Fibroblast of lung (primary cell): Measurements from ENCODE around the gene CDC25B. TPM values are rescaled to one million over a fixed set of nuclear protein-coding genes. Genes with fewer than 3 reads are reported as not detected.

Experiments used
- DNase-seq, 2 donors: peaks; one replicate each; pipeline versions ENCODE4 v3.0.0 to v3.0.0-alpha.2; 2010; ENCODE audit warnings: low read depth in 2 of 2
- H2AFZ ChIP-seq: 2 replicates; pipeline ENCODE4 v1.5.1; 2012; ENCODE audit warnings: low read length, control low read depth, inconsistent platforms
- H3K27ac ChIP-seq: 2 replicates; pipeline ENCODE4 v1.5.1; 2011; ENCODE audit warnings: low read length, control low read depth; ENCODE audit not compliant: insufficient read depth
- H3K27me3 ChIP-seq: 2 replicates; pipeline ENCODE4 v1.5.1; 2011; ENCODE audit warnings: mild to moderate bottlenecking, low read length; ENCODE audit not compliant: control insufficient read depth, insufficient read depth
- H3K36me3 ChIP-seq: 2 replicates; pipeline ENCODE4 v1.5.1; 2011; ENCODE audit warnings: low read length; ENCODE audit not compliant: control insufficient read depth, insufficient read depth
- H3K4me1 ChIP-seq: 2 replicates; pipeline ENCODE4 v1.5.1; 2011; ENCODE audit warnings: low read length; ENCODE audit not compliant: control insufficient read depth, insufficient read depth; ENCODE audit errors: extremely low read depth
- H3K4me2 ChIP-seq: 2 replicates; pipeline ENCODE4 v1.5.1; 2011; ENCODE audit warnings: low read length, control low read depth; ENCODE audit not compliant: insufficient read depth; ENCODE audit errors: extremely low read depth
- H3K4me3 ChIP-seq, 4 experiments: fragments of 200-600 bp in 1 of 4; sonication (generic) in 1 of 4; replicated peaks in 1 of 4; 2 replicates each; pipeline ENCODE4 v1.5.1; 2011 to 2016; ENCODE audit warnings: low read length in 4 of 4, low read depth in 3 of 4, mild to moderate bottlenecking in 3 of 4, control low read depth in 2 of 4, inconsistent platforms in 1 of 4, mixed read lengths in 1 of 4; ENCODE audit not compliant: insufficient read depth in 1 of 4; ENCODE audit errors: control extremely low read depth in 1 of 4
- H3K79me2 ChIP-seq: 2 replicates; pipeline ENCODE4 v1.5.1; 2012; ENCODE audit warnings: mild to moderate bottlenecking, low read length, inconsistent platforms; ENCODE audit not compliant: control insufficient read depth, insufficient read depth
- H3K9ac ChIP-seq: 2 replicates; pipeline ENCODE4 v1.5.1; 2011; ENCODE audit warnings: mild to moderate bottlenecking, low read length, control low read depth; ENCODE audit not compliant: insufficient read depth
- H3K9me3 ChIP-seq: 2 replicates; pipeline ENCODE4 v1.5.1; 2012; ENCODE audit warnings: low read depth, low read length; ENCODE audit not compliant: control insufficient read depth, insufficient read depth
- H4K20me1 ChIP-seq: 2 replicates; pipeline ENCODE4 v1.5.1; 2011; ENCODE audit warnings: low read length; ENCODE audit not compliant: control insufficient read depth, insufficient read depth; ENCODE audit errors: extremely low read depth
- CTCF ChIP-seq, 2 donors: IDR thresholded peaks in 1 of 2; conservative IDR thresholded peaks in 1 of 2; 1 replicate in 1 of 2; 2 replicates in 1 of 2; pipeline ENCODE4 v1.5.1; 2011 to 2012; ENCODE audit warnings: low read length in 2 of 2, control low read depth in 1 of 2, inconsistent platforms in 1 of 2, low read depth in 1 of 2, mild to moderate bottlenecking in 1 of 2
- EZH2 ChIP-seq: IDR thresholded peaks from 2 replicates; pipeline ENCODE4 v1.5.1; 2012; ENCODE audit warnings: low read length, control low read depth, mild to moderate bottlenecking; ENCODE audit errors: missing control alignments
- polyA plus RNA-seq, 2 donors: library from polyadenylated mRNA; depleted of rRNA in 1 of 2; stranded (reverse) in 1 of 2; unstranded in 1 of 2; fragments of >200 nt; gene quantifications; 2 replicates each; pipeline ENCODE4 v1.2.1, GENCODE V29; 2011 to 2012; ENCODE audit warnings: missing spikeins in 1 of 2
- total RNA-seq: library from RNA; depleted of rRNA; stranded (reverse); fragments of >200 nt; gene quantifications from 2 replicates; pipeline ENCODE4 v1.2.1, GENCODE V29; 2014

The CDC25B gene
- total and polyA plus RNA-seq, 2 donors (not counting 1 experiment from before 2014, with no cell fraction given), result 38.2 to 62.1 TPM

- peaks cover 2% of the 10 kb centered on the region for H4K20me1 ChIP-seq
- peak within 1 kb of the TSS; percentile 99 for H3K4me2 ChIP-seq
- H3K4me1 ChIP-seq, result peaks cover 23% of the 10 kb centered on the region
- H2AFZ ChIP-seq, result peak within 1 kb of the TSS; percentile 52
- H3K9ac ChIP-seq, result peak within 1 kb of the TSS; percentile 10
- H3K9me3 ChIP-seq, result no peaks in the 10 kb centered on the region
- no peak within 1 kb of the TSS for H3K27ac ChIP-seq
- H3K36me3 ChIP-seq, result peaks cover 5% of the 10 kb centered on the region
- peaks cover 34% of the 10 kb centered on the region for H3K79me2 ChIP-seq
- no peaks in the 10 kb centered on the region for H3K27me3 ChIP-seq
- peak within 1 kb of the TSS; percentile 35 to 51 (median 44) for H3K4me3 ChIP-seq
- TF ChIP-seq CTCF (conservative IDR thresholded peaks at IDR 0.05 in 1 of 2, IDR thresholded peaks at IDR 0.05 in 1 of 2; ENCODE audit: low read depth in 1 of 2, low read length in 2 of 2) (peak; percentile 36 to 50), EZH2 (no peak)
- DNase-seq, result peak; percentile 87 to 92
Observed at GRCh38 chr20:3781153-3781910, 14.8 kb upstream of the CDC25B start, which contains the start of gene SPEF1. SPEF1 (minus strand) TSS chr20:3781448; CDS start chr20:3781287, 161 bp downstream.

- H3K9me3 ChIP-seq, result no peaks in the 10 kb centered on the region
- H3K4me2 ChIP-seq, result no peak overlapping the region
Observed at GRCh38 chr20:3782597-3782996, 13.5 kb upstream of the CDC25B start.

More at GRCh38 chr20:3782597-3782996, 13.5 kb upstream of the CDC25B start:
- no peak for DNase-seq
- H3K27me3 ChIP-seq, result no peaks in the 10 kb centered on the region
- TF ChIP-seq CTCF (conservative IDR thresholded peaks at IDR 0.05 in 1 of 2, IDR thresholded peaks at IDR 0.05 in 1 of 2; ENCODE audit: low read depth in 1 of 2, low read length in 2 of 2) (no peak), EZH2 (no peak)
- H3K27ac ChIP-seq, result no peak overlapping the region
- H3K4me1 ChIP-seq, result peaks cover 23% of the 10 kb centered on the region
- peaks cover 34% of the 10 kb centered on the region for H3K79me2 ChIP-seq
- peaks cover 2% of the 10 kb centered on the region for H4K20me1 ChIP-seq
- H2AFZ ChIP-seq, result no peak overlapping the region
- H3K36me3 ChIP-seq, result peaks cover 5% of the 10 kb centered on the region
- H3K9ac ChIP-seq, result no peak overlapping the region
- H3K4me3 ChIP-seq, result no peak overlapping the region
